HG03342 (cell line): ENCODE results near the gene SPATA13.
"Not testable (repeated sequence)": the region's sequence is repeated elsewhere in the genome, so short reads cannot be mapped to it uniquely, and the experiment has no call there.

ENCODE experiments used
- ATAC-seq: cut with Tn5 transposase; IDR thresholded peaks from one replicate; pipeline ENCODE4 v1.9.1; 2021; ENCODE audit warnings: mild to moderate bottlenecking, moderate library complexity; ENCODE audit not compliant: unreplicated experiment

SPATA13 gene

GRCh38 chr13:24301434-24301833, 140.9 kb downstream of the SPATA13 start:
- no peak for ATAC-seq

GRCh38 chr13:24301911-24302310, 141.4 kb downstream of the SPATA13 start:
- no peak for ATAC-seq

- no peak for ATAC-seq
Observed at GRCh38 chr13:24304620-24305019, 144.1 kb downstream of the SPATA13 start.

GRCh38 chr13:24306632-24307031, 146.1 kb downstream of the SPATA13 start:
- ATAC-seq = no peak

- no peak for ATAC-seq
Observed at GRCh38 chr13:24307211-24308067, 146.9 kb downstream of the SPATA13 start.

GRCh38 chr13:24308068-24308445, 147.5 kb downstream of the SPATA13 start:
- no peak for ATAC-seq

- ATAC-seq = no peak
Observed at GRCh38 chr13:24308488-24309020, 148.0 kb downstream of the SPATA13 start.

- not testable (repeated sequence) for ATAC-seq
Observed at GRCh38 chr13:24309300-24309699, 148.8 kb downstream of the SPATA13 start, which contains the start of gene C1QTNF9. TSS of gene C1QTNF9 (plus strand) at chr13:24309580. CDS start at chr13:24316004, 6,424 bp downstream.

- no peak for ATAC-seq
Observed at GRCh38 chr13:24313439-24313838, 152.9 kb downstream of the SPATA13 start.

GRCh38 chr13:24317835-24318234, 157.3 kb downstream of the SPATA13 start:
- not testable (repeated sequence) for ATAC-seq

- not testable (repeated sequence) for ATAC-seq
Observed at GRCh38 chr13:24318878-24319277, 158.4 kb downstream of the SPATA13 start.

- ATAC-seq = not testable (repeated sequence)
Observed at GRCh38 chr13:24319641-24320040, 159.1 kb downstream of the SPATA13 start.

GRCh38 chr13:24321416-24321815, 160.9 kb downstream of the SPATA13 start:
- not testable (repeated sequence) for ATAC-seq

- not testable (repeated sequence) for ATAC-seq
Observed at GRCh38 chr13:24322470-24322869, 161.9 kb downstream of the SPATA13 start.

GRCh38 chr13:24323036-24323738, 162.7 kb downstream of the SPATA13 start:
- ATAC-seq = no peak

- ATAC-seq = no peak
Observed at GRCh38 chr13:24323739-24324075, 163.2 kb downstream of the SPATA13 start.

- ATAC-seq = not testable (repeated sequence)
Observed at GRCh38 chr13:24327598-24327997, 167.1 kb downstream of the SPATA13 start.

- ATAC-seq = no peak
Observed at GRCh38 chr13:24328145-24328544, 167.6 kb downstream of the SPATA13 start.

- ATAC-seq = no peak
Observed at GRCh38 chr13:24338721-24339120, 178.2 kb downstream of the SPATA13 start.

GRCh38 chr13:24339937-24340607, 179.6 kb downstream of the SPATA13 start:
- no peak for ATAC-seq

- no peak for ATAC-seq
Observed at GRCh38 chr13:24340608-24340955, 180.1 kb downstream of the SPATA13 start.
